Measurements from ENCODE around the gene MIOX. TPM values are rescaled to one million over a fixed set of nuclear protein-coding genes. Genes with fewer than 3 reads are reported as not detected.

MIOX gene
- total RNA-seq, 1 donor from 2014 or later = 0.35 TPM

GRCh38 chr22:50535113-50535512, 48.5 kb downstream of the MIOX start:
- H3K4me3 Mint-ChIP-seq = no peak overlapping the region
- no peaks in the 10 kb centered on the region for H3K36me3 Mint-ChIP-seq (ENCODE audit: low read depth)
- no peak for DNase-seq (ENCODE audit: low read depth, low spot score)
- no peak for TF ChIP-seq CTCF (conservative IDR thresholded peaks at IDR 0.05)
- peaks cover 19% of the 10 kb centered on the region for H3K4me1 Mint-ChIP-seq
- H3K27me3 Mint-ChIP-seq (ENCODE audit: low read depth) = peaks cover 58% of the 10 kb centered on the region
- no peaks in the 10 kb centered on the region for H3K9me3 Mint-ChIP-seq
- H3K27ac Mint-ChIP-seq (ENCODE audit: unreplicated experiment) = no peak overlapping the region

GRCh38 chr22:50536226-50536625, 49.6 kb downstream of the MIOX start:
- H3K9me3 Mint-ChIP-seq = no peaks in the 10 kb centered on the region
- peaks cover 53% of the 10 kb centered on the region for H3K27me3 Mint-ChIP-seq (ENCODE audit: low read depth)
- H3K4me3 Mint-ChIP-seq = no peak overlapping the region
- no peak overlapping the region for H3K27ac Mint-ChIP-seq (ENCODE audit: unreplicated experiment)
- TF ChIP-seq CTCF (conservative IDR thresholded peaks at IDR 0.05) = no peak
- DNase-seq (ENCODE audit: low read depth, low spot score) = no peak
- peaks cover 19% of the 10 kb centered on the region for H3K4me1 Mint-ChIP-seq
- H3K36me3 Mint-ChIP-seq (ENCODE audit: low read depth) = no peaks in the 10 kb centered on the region

GRCh38 chr22:50537765-50538164, 51.1 kb downstream of the MIOX start:
- Mint-ChIP-seq H3K27me3 (ENCODE audit: low read depth) (peaks cover 48% of the 10 kb centered on the region), H3K4me3 (no peak overlapping the region), H3K36me3 (ENCODE audit: low read depth) (no peaks in the 10 kb centered on the region), H3K9me3 (no peaks in the 10 kb centered on the region), H3K4me1 (peaks cover 15% of the 10 kb centered on the region), H3K27ac (ENCODE audit: unreplicated experiment) (no peak overlapping the region)
- no peak for DNase-seq (ENCODE audit: low read depth, low spot score)
- no peak for TF ChIP-seq CTCF (conservative IDR thresholded peaks at IDR 0.05)

Other genes with a start within 250 kb of the MIOX start
- gene TUBGCP6, start 241.8 kb upstream of the MIOX start, total RNA-seq = 48.8 and 54.4 TPM in 2 replicates
- 49.9 and 52.9 TPM in 2 replicates for gene HDAC10, start 235.6 kb upstream of the MIOX start, total RNA-seq
- 45.1 and 46.5 TPM in 2 replicates for gene MAPK12, start 225.2 kb upstream of the MIOX start, total RNA-seq
- gene MAPK11, start 216.5 kb upstream of the MIOX start, total RNA-seq = 15.9 and 16.3 TPM in 2 replicates
- 128 and 130 TPM in 2 replicates for gene PLXNB2, start 179.2 kb upstream of the MIOX start, total RNA-seq
- 18.8 and 22.0 TPM in 2 replicates for gene DENND6B, start 159.8 kb upstream of the MIOX start, total RNA-seq
- 54.8 and 55.9 TPM in 2 replicates for gene PPP6R2, start 143.5 kb upstream of the MIOX start, total RNA-seq
- 116 and 130 TPM in 2 replicates for gene SBF1, start 11.8 kb upstream of the MIOX start, total RNA-seq
- 1.7 TPM in 2 replicates for gene ADM2, start 5.3 kb upstream of the MIOX start, total RNA-seq
- 76.6 and 82.9 TPM in 2 replicates for gene LMF2, start 20.8 kb downstream of the MIOX start, total RNA-seq
- gene NCAPH2, start 21.4 kb downstream of the MIOX start, total RNA-seq = 114 and 116 TPM in 2 replicates
- gene SCO2, start 38.7 kb downstream of the MIOX start, total RNA-seq = 2.3 and 4.2 TPM in 2 replicates
- gene TYMP, start 43.2 kb downstream of the MIOX start, total RNA-seq = 0.86 and 1.2 TPM in 2 replicates
- 0.05 and 0.07 TPM in 2 replicates for gene KLHDC7B, start 59.0 kb downstream of the MIOX start, total RNA-seq
- not detected in 2 replicates for gene SYCE3, start 76.1 kb downstream of the MIOX start, total RNA-seq
- gene CPT1B, start 91.6 kb downstream of the MIOX start, total RNA-seq = 81.2 and 84.1 TPM in 2 replicates
- gene CHKB, start 96.0 kb downstream of the MIOX start, total RNA-seq = 88.1 and 91.3 TPM in 2 replicates
- gene MAPK8IP2, start 113.9 kb downstream of the MIOX start, total RNA-seq = 30.4 and 31.8 TPM in 2 replicates
- 14.6 and 16.1 TPM in 2 replicates for gene ARSA, start 141.3 kb downstream of the MIOX start, total RNA-seq
- gene SHANK3, start 186.0 kb downstream of the MIOX start, total RNA-seq = 15.2 and 15.4 TPM in 2 replicates